Left colon (tissue), 2 donors: ENCODE data around the gene IRF4. TPM values are rescaled to one million over a fixed set of nuclear protein-coding genes. Genes with fewer than 3 reads are reported as not detected.

ENCODE experiments used
- ATAC-seq: fragments of 200-7000 bp; cut with Tn5 transposase; one replicate; pipeline ENCODE4 v1.9.1; 2020; ENCODE audit warnings: mild to moderate bottlenecking, moderate library complexity
- DNase-seq, 2 donors: peaks; one replicate each; pipeline ENCODE4 v3.0.0-alpha.2; 2020
- intact Hi-C, 2 donors: fragments of 100-400 bp; cut with DNase I in 1 of 2; cut with micrococcal nuclease in 1 of 2; formaldehyde crosslinking; loops; one replicate each; pipeline versions ENCODE4 v1.11.2 to v1.14.0; 2022; cut with DNase I, micrococcal nuclease
- total RNA-seq, 2 donors: library from RNA; stranded (reverse); fragmentation: NEBNext Ultra II Directional; extraction: Animal tissue kit (Norgen Biotek cat#: 25700); gene quantifications; one replicate each; pipeline ENCODE4 v1.2.1, GENCODE V29; 2021
- donor health status: DM: no; HTN: no; CAD: no.
- donor health status: DM: yes; HTN: yes; CAD: no.

Gene IRF4
- total RNA-seq, 2 donors from 2014 or later: 5.0 to 11.0 TPM

- DNase-seq: no peak
- intact Hi-C loops: no loop called here
- no peak for ATAC-seq
Observed at GRCh38 chr6:447381-448165, 56.0 kb downstream of the IRF4 start.

DNA sequence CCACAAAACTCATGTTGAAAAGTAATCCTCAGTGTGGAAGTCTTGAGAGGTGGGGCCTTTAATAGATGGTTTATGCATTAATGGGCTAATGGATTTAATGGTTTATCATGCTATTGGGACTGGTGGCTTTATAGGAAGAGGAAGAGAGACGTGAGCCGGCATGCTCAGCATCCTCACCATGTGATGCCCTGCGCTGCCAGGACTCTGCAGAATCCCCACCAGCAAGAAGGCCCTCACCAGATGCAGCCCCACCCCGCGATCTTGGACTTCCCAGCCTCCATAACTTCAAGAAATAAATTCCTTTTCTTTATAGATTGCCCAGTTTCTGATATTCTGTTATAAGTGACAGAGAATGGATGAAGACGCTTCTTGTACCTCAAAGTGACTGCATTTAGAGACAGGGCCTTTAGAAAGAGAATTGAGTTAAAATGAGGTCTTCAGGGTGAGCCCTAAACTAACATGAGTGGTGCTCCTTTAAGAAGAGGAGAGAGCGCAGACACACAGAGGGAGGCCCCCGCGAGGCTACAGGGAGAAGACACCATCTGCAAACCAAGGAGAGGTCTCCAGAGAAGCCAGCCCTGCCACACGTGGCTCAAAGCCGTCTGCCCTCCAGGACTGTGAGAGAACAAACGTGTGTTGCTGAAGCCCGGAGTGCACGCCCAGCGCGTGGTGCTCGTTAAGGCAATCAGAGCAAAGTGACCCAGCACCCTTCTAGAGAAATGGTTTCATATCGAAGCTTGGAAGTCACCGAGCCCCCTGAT is 56.9 kb downstream of the IRF4 start:
- intact Hi-C loops: no loop called here
- DNase-seq (no peak), ATAC-seq (no peak)

GRCh38 chr6:449057-449430 is 57.5 kb downstream of the IRF4 start:
- DNase-seq: no peak
- no peak for ATAC-seq
- intact Hi-C loops: no loop called here

GRCh38 chr6:449486-450419 is 58.2 kb downstream of the IRF4 start:
- ATAC-seq (no peak), DNase-seq (no peak)

GRCh38 chr6:451336-451735 is 59.8 kb downstream of the IRF4 start:
- DNase-seq (no peak), ATAC-seq (no peak)
- intact Hi-C loops: no loop called here

More at GRCh38 chr6:449486-450419, 58.2 kb downstream of the IRF4 start:
- intact Hi-C loops: no loop called here

- DNase-seq: no peak
- no peak for ATAC-seq
- intact Hi-C loops: no loop called here
Observed at GRCh38 chr6:451847-452246, 60.3 kb downstream of the IRF4 start.

DNA sequence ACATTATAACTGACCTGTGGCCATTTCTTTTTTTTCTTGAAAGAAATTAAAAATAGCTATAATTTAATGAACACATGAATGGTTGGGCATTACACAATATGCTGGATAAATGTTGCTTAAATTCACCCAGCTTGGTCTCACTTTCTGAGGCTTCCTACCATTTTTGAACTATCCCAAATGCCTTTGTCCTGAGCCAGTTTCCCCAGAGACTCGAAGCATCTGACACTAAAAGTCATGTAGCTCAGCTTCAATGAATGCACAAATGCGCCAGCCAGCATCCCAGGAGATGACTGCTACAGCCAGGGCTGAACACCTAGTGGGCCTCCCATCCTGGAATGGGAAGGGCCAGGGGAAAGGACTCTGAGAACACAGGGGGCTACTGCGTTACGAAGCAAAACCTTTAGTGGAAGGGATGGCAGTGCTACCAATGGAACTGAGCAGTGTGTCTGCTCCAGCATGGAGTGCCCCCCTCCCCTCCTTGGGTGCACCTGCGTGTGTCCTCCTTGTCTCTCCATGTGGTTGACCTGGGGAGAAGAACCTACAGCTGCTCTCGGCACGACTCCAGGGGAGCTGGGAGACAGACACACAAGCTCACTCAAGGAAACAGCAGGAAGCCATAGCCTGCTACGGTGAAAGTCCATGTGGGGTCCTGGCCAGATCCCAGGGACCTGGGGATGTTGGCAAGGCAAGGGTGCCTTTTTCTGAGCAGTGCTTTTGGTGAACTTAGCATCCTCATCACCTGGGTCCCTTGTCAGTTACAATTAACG is 60.9 kb downstream of the IRF4 start:
- ATAC-seq (no peak), DNase-seq (no peak)
- intact Hi-C loops: no loop called here

DNA sequence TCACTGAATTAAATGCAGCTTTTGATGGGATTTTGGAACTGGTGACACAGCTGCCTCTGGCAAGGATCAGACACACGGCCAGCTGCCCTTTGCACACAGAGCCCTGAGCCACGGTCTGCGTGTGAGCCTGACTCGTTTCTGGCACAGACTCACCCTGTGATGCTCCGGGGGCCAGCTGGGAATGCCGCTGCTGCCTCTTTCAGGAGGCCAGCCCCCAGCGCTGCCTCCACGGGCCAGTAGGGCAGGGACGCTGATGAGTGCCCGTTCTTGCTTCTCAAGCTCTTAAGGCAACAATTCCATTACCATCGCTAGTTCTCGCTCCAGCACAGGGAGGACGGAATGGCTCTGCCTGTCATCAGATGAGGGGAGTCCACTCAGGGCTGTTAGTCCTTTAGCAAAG is 61.6 kb downstream of the IRF4 start:
- intact Hi-C loops: no loop called here
- DNase-seq: no peak
- no peak for ATAC-seq

- intact Hi-C loops: no loop called here
- DNase-seq (no peak), ATAC-seq (no peak)
Observed at GRCh38 chr6:454148-454991, 62.8 kb downstream of the IRF4 start.

GRCh38 chr6:455006-455585 is 63.5 kb downstream of the IRF4 start:
- DNase-seq: no peak
- no peak for ATAC-seq
- intact Hi-C loops: no loop called here

GRCh38 chr6:455835-456234 is 64.3 kb downstream of the IRF4 start:
- DNase-seq (no peak), ATAC-seq (no peak)
- intact Hi-C loops: no loop called here

DNA sequence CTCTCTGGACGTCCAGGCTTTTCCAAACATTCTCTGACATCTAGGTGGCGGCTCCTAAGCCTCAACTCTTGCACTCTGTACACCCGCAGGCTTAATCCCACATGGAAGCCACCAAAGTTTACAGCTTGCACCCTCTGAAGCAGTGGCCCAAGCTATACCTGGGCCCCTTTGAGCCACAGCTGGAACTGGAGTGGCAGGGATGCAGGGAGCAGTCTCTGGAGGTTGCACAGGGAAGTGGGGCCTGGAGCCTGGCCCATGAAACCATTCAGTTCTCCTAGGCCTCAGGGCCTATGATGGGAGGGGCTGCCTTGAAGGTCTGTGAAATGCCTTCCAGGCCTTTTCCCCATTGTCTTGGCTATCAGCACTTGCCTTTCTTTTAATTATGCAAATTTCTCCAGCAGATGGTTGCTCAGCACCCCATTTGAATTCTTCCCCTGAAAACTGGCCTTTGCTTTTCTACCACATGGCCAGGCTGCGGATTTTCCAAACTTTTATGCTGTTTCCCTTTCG is 64.9 kb downstream of the IRF4 start:
- ATAC-seq (no peak), DNase-seq (no peak)
- intact Hi-C loops: no loop called here

- DNase-seq: no peak
- ATAC-seq: no peak
- intact Hi-C loops: no loop called here
Observed at GRCh38 chr6:456887-457286, 65.3 kb downstream of the IRF4 start.
